Thyroid gland (tissue), 4 donors: Measurements from ENCODE around the gene INF2. TPM values are rescaled to one million over a fixed set of nuclear protein-coding genes. Genes with fewer than 3 reads are reported as not detected.

Experiments
- DNase-seq, 2 donors: peaks; one replicate each; pipeline ENCODE4 v3.0.0-alpha.2; 2019
- H3K27ac ChIP-seq, 3 donors: fragments of 200-600 bp; sonication (generic); 1 replicate in 2 of 3; 2 replicates in 1 of 3; pipeline ENCODE4 v1.5.1; 2016 to 2019; ENCODE audit warnings: mild to moderate bottlenecking in 1 of 3, moderate library complexity in 1 of 3
- H3K27me3 ChIP-seq: fragments of 200-600 bp; sonication (generic); one replicate; pipeline ENCODE4 v1.5.1; 2019
- H3K36me3 ChIP-seq, 2 donors: fragments of 200-600 bp; sonication (generic); one replicate each; pipeline ENCODE4 v1.5.1; 2016 to 2019
- H3K4me1 ChIP-seq, 2 donors: fragments of 200-600 bp; sonication (generic); one replicate each; pipeline ENCODE4 v1.5.1; 2017 to 2019
- H3K4me3 ChIP-seq, 3 donors: fragments of 200-600 bp; sonication (generic); replicated peaks in 1 of 3; 1 replicate in 2 of 3; 2 replicates in 1 of 3; pipeline ENCODE4 v1.5.1; 2016; ENCODE audit warnings: mild to moderate bottlenecking in 1 of 3
- H3K9me3 ChIP-seq: fragments of 200-600 bp; sonication (generic); one replicate; pipeline ENCODE4 v1.5.1; 2017
- POLR2A ChIP-seq, 2 donors: fragments of 450-650 bp; IDR thresholded peaks; one replicate each; pipeline ENCODE4 v1.6.1; 2017; ENCODE audit warnings: antibody characterized with exemption in 2 of 2, mild to moderate bottlenecking in 2 of 2, moderate library complexity in 1 of 2
- WGBS, 2 donors: methylation state at CpG; one replicate each; pipeline ENCODE4 v1.1.5; 2017; 5-methylcytosine and 5-hydroxymethylcytosine counted together
- intact Hi-C: fragments of 100-400 bp; cut with DNase I; formaldehyde crosslinking; loops from one replicate; pipeline ENCODE4 v1.15.1; 2023
- total RNA-seq, 4 donors: library from RNA; depleted of rRNA; stranded (reverse); fragments of >200 nt; gene quantifications; one replicate each; pipeline ENCODE4 v1.2.3, GENCODE V29; 2016
- TF ChIP-seq, protein P1 (sequence below), 6 experiments: fragments of 200-600 bp in 3 of 6; fragments of 450-650 bp in 3 of 6; sonication (generic) in 3 of 6; IDR thresholded peaks; one replicate each; pipeline ENCODE4 v1.5.1; 2016 to 2019; ENCODE audit warnings: antibody characterized with exemption in 6 of 6, mild to moderate bottlenecking in 2 of 6, inconsistent platforms in 1 of 6, moderate library complexity in 1 of 6

The INF2 gene
- total RNA-seq, 4 donors from 2014 or later = 35.1 to 54.7 (median 42.5) TPM

DNA sequence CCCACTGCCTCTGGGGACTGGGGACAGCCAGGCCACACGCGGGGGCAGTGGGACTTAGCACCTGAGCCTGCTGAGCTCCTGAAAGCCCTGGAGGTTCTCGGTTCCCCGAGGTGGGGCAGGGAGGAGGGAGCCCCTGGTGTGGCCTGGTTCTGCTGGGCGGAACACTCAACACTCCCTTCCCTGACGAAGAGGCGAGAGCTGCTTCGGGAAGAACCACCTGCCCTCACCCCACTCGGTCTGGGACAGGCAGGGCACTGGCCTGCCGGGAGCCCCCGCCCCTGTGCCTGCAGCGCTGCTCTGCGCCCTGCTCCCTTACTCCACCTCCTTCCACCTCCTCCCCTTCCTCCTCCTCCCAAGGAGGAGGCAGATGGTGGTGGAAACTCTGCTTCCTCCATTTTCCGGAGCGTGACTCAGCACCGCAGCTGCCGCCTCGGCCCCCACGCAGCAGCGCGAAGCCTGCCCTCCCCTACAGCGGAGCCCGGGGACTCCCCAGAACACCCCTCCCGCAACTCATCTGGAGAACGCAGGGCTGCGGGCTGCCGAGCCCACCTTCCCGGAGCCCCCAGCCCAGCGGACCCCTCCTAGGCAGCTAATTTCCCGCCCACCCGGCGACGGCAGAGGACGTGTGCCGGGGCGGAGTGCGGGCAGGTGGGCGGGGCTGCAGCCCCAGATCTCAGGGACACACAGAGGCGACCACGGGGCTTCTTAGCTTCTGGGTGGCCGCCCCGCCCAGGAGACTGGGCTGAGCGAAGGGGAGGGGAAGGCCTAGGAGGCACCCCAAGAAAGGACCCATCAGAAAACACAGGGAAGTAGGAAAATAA lies 11.7 kb upstream of the INF2 start:
- intact Hi-C loops = no loop called here
- H3K4me3 ChIP-seq = peak overlapping the region in 2 of 3 donors; percentile 38 to 43
- H3K4me1 ChIP-seq = peaks cover 32 to 45% of the 10 kb centered on the region in 2 donors
- H3K27me3 ChIP-seq = no peaks in the 10 kb centered on the region
- 0 to 1% methylated on average over 29 to 42 of the region's 43 CpGs for WGBS, 2 donors
- no peaks in the 10 kb centered on the region for H3K36me3 ChIP-seq
- H3K9me3 ChIP-seq = no peaks in the 10 kb centered on the region
- peak; percentile 78 to 84 for DNase-seq
- TF ChIP-seq POLR2A (IDR thresholded peaks at IDR 0.05) = peak in 1 of 2 donors; percentile 79
- TF ChIP-seq, protein P1, sequence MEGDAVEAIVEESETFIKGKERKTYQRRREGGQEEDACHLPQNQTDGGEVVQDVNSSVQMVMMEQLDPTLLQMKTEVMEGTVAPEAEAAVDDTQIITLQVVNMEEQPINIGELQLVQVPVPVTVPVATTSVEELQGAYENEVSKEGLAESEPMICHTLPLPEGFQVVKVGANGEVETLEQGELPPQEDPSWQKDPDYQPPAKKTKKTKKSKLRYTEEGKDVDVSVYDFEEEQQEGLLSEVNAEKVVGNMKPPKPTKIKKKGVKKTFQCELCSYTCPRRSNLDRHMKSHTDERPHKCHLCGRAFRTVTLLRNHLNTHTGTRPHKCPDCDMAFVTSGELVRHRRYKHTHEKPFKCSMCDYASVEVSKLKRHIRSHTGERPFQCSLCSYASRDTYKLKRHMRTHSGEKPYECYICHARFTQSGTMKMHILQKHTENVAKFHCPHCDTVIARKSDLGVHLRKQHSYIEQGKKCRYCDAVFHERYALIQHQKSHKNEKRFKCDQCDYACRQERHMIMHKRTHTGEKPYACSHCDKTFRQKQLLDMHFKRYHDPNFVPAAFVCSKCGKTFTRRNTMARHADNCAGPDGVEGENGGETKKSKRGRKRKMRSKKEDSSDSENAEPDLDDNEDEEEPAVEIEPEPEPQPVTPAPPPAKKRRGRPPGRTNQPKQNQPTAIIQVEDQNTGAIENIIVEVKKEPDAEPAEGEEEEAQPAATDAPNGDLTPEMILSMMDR (IDR thresholded peaks at IDR 0.05) = no peak
- peak overlapping the region; percentile 76 to 81 (median 81) for H3K27ac ChIP-seq

DNA sequence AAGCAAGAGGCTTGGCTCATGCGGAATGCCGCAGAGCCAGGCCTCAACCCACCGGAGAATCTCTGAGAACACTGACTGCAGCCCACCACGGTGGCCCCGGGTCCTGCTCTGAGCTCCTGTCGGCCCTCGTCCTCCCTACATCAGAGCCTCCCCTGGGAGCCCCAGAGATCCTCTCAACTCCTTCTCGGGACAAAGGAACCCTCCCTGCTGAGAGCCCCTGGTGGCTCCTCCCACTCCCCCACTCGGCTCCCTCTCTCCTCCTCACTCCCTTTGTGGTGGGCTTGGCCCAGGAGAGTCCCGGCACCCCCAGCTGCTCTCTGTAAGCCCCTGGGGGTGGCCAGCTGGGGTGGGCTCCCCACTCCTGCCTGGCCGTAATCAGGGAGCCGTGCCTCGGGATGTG lies 11.1 kb upstream of the INF2 start:
- H3K4me1 ChIP-seq = peaks cover 32 to 45% of the 10 kb centered on the region in 2 donors
- no peaks in the 10 kb centered on the region for H3K36me3 ChIP-seq
- H3K27me3 ChIP-seq = no peaks in the 10 kb centered on the region
- DNase-seq = peak in 1 of 2 donors; percentile 32
- H3K27ac ChIP-seq = peak overlapping the region; percentile 76 to 81 (median 81)
- H3K4me3 ChIP-seq = peak overlapping the region in 2 of 3 donors; percentile 38 to 43
- 25 to 60% methylated on average over 1 to 13 of the region's 13 CpGs for WGBS, 2 donors
- TF ChIP-seq, protein P1 (IDR thresholded peaks at IDR 0.05) = no peak
- TF ChIP-seq POLR2A (IDR thresholded peaks at IDR 0.05) = no peak
- H3K9me3 ChIP-seq = no peaks in the 10 kb centered on the region
- intact Hi-C loops = no loop called here

GRCh38 chr14:104678901-104679705 lies 10.3 kb upstream of the INF2 start:
- TF ChIP-seq, protein P1 (IDR thresholded peaks at IDR 0.05) = no peak
- no peak for TF ChIP-seq POLR2A (IDR thresholded peaks at IDR 0.05)
- H3K4me3 ChIP-seq = no peak overlapping the region
- no peaks in the 10 kb centered on the region for H3K36me3 ChIP-seq
- DNase-seq = no peak
- no peaks in the 10 kb centered on the region for H3K9me3 ChIP-seq
- 85 to 100% methylated on average over 5 to 10 of the region's 18 CpGs for WGBS, 2 donors
- peak overlapping the region in 1 of 3 donors; percentile 81 for H3K27ac ChIP-seq
- peaks cover 32 to 45% of the 10 kb centered on the region in 2 donors for H3K4me1 ChIP-seq
- no peaks in the 10 kb centered on the region for H3K27me3 ChIP-seq
- intact Hi-C loops = no loop called here

DNA sequence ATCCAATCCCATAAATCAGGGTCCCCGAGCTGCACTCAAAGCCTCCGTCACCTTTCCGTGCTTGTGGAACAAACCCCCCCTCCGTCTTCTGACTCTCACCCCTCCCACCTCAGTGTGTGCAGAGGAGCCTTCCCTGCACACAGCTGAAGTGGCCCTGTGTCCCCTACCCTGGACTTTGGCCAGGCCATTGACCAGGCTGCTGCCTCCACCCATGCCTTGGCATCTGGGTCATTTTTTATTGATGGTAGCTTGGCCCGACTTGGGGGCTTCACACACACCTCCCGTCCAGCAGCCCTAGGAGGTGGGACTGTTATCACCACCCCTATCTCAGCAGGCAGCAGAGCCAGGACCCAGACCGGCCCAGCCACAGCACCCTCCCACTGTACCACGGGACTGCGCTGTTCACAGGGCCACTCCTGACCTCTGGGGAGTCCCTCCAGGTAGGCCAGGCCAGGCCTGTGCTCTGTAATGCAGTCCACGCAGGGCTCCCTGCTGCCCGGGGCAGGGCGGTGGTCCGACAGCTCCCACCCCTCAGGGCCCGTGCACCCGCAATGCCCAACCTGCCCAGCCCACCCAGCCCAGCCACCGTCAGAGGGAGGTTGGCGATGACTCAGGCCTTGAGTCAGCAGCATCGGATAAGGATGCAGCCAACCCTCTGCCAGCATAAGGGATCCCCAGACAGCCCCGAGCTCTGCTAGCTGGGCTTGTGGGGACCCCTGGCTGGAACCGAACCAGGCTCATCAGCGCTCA lies 9.2 kb upstream of the INF2 start:
- Histone ChIP-seq H3K36me3 (no peaks in the 10 kb centered on the region), H3K27me3 (no peaks in the 10 kb centered on the region), H3K4me1 (peaks cover 32 to 45% of the 10 kb centered on the region in 2 donors), H3K4me3 (no peak overlapping the region), H3K9me3 (no peaks in the 10 kb centered on the region), H3K27ac (peak overlapping the region in 2 of 3 donors; percentile 34 to 60)
- intact Hi-C loops = no loop called here
- DNase-seq = peak in 1 of 2 donors; percentile 34
- WGBS, 2 donors = 77 to 80% methylated on average over 6 to 15 of the region's 21 CpGs
- TF ChIP-seq POLR2A (IDR thresholded peaks at IDR 0.05) = no peak
- TF ChIP-seq, protein P1 (IDR thresholded peaks at IDR 0.05) = no peak
